Activated naive CD8-positive, alpha-beta T cell treated with anti-CD3 and anti-CD28 coated beads, Interleukin-2, amount 50 U/mL, for 16 hours (primary cell): ENCODE measurements around the gene LRRC8D.
A peak's percentile ranks its signal among the peaks of the same experiment; 100 is the strongest.
"Not testable (repeated sequence)": the region's sequence is repeated elsewhere in the genome, so short reads cannot be mapped to it uniquely, and the experiment has no call there.

Experiments used
- DNase-seq: peaks from one replicate; pipeline ENCODE4 v3.0.0-alpha.2; 2020; ENCODE audit warnings: low read depth, low spot score

LRRC8D gene

GRCh38 chr1:89820422-89821321 lies at the start of gene LRRC8D:
LRRC8D (plus strand) TSS chr1:89821032; CDS start chr1:89933069, 112,037 bp downstream.
- peak; percentile 14 for DNase-seq

GRCh38 chr1:89771991-89772560 lies 48.8 kb upstream of the LRRC8D start:
- DNase-seq, result no peak

GRCh38 chr1:89776104-89776503 lies 44.7 kb upstream of the LRRC8D start:
- not testable (repeated sequence) for DNase-seq

- not testable (repeated sequence) for DNase-seq
Measured at GRCh38 chr1:89777271-89777670, 43.6 kb upstream of the LRRC8D start.

- DNase-seq, result no peak
Measured at GRCh38 chr1:89779151-89779940, 41.5 kb upstream of the LRRC8D start.

GRCh38 chr1:89780721-89781120 lies 40.1 kb upstream of the LRRC8D start:
- DNase-seq, result no peak

- peak; percentile 73 for DNase-seq
Measured at GRCh38 chr1:89781494-89782126, 39.2 kb upstream of the LRRC8D start.

- DNase-seq, result no peak
Measured at GRCh38 chr1:89786628-89787214, 34.1 kb upstream of the LRRC8D start.

GRCh38 chr1:89790592-89790991 lies 30.2 kb upstream of the LRRC8D start:
- DNase-seq, result no peak

GRCh38 chr1:89791064-89791726 lies 29.6 kb upstream of the LRRC8D start:
- DNase-seq, result no peak

GRCh38 chr1:89794406-89794805 lies 26.4 kb upstream of the LRRC8D start:
- DNase-seq, result no peak

GRCh38 chr1:89795571-89795970 lies 25.3 kb upstream of the LRRC8D start:
- not testable (repeated sequence) for DNase-seq

GRCh38 chr1:89797876-89798275 lies 23.0 kb upstream of the LRRC8D start:
- DNase-seq, result not testable (repeated sequence)

- no peak for DNase-seq
Measured at GRCh38 chr1:89799495-89799894, 21.3 kb upstream of the LRRC8D start.

GRCh38 chr1:89800022-89800655 lies 20.7 kb upstream of the LRRC8D start:
- DNase-seq, result no peak

GRCh38 chr1:89800718-89801117 lies 20.1 kb upstream of the LRRC8D start:
- DNase-seq, result no peak

- DNase-seq, result no peak
Measured at GRCh38 chr1:89802051-89802450, 18.8 kb upstream of the LRRC8D start.

- no peak for DNase-seq
Measured at GRCh38 chr1:89802841-89803240, 18.0 kb upstream of the LRRC8D start.

GRCh38 chr1:89804642-89805237 lies 16.1 kb upstream of the LRRC8D start:
- DNase-seq, result peak; percentile 70

GRCh38 chr1:89806616-89807015 lies 14.2 kb upstream of the LRRC8D start:
- no peak for DNase-seq
